ENCODE measurements around the gene NRGN. TPM values are rescaled to one million over a fixed set of nuclear protein-coding genes. Genes with fewer than 3 reads are reported as not detected.
A peak's percentile ranks its signal among the peaks of the same experiment; 100 is the strongest.

NRGN gene
- total and polyA plus RNA-seq, 10 of the 15 experiments (the other 5 are each of a cell fraction or from before 2014, with no cell fraction given) = 0.36 to 3.2 (median 1.1) TPM; not detected in 2

DNA sequence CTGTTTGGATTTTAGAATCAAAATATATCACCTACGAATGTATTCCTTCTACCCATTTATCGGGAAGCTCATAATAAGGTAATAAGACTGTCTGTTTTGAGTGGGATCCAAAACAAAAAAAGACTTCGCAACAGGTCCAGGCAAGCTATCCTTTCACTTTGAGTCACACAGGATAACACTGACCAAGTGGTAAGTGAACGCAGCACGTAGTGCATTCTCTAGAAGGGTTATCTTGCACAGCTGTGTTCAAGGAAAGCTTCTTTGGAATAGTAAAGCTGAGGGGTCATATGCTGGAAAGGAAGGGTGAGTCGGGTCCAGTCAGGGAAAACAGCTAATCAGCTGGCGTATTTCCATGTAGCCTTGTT, 22.3 kb upstream of the NRGN start (continued):
- TF ChIP-seq, protein P1, sequence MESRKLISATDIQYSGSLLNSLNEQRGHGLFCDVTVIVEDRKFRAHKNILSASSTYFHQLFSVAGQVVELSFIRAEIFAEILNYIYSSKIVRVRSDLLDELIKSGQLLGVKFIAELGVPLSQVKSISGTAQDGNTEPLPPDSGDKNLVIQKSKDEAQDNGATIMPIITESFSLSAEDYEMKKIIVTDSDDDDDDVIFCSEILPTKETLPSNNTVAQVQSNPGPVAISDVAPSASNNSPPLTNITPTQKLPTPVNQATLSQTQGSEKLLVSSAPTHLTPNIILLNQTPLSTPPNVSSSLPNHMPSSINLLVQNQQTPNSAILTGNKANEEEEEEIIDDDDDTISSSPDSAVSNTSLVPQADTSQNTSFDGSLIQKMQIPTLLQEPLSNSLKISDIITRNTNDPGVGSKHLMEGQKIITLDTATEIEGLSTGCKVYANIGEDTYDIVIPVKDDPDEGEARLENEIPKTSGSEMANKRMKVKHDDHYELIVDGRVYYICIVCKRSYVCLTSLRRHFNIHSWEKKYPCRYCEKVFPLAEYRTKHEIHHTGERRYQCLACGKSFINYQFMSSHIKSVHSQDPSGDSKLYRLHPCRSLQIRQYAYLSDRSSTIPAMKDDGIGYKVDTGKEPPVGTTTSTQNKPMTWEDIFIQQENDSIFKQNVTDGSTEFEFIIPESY (IDR thresholded peaks at IDR 0.05) = no peak
- TF ChIP-seq BHLHE40 (IDR thresholded peaks at IDR 0.05; ENCODE audit: borderline replicate concordance in 1 of 2, low read depth in 2 of 2, low read length in 1 of 2) = 0 out of 4 replicates have a peak, but pooled peaks of 1 of the 2 experiments have one; percentile 6
- peak; percentile 31; the same call in 1 of the 2 replicates for TF ChIP-seq ATF7 (IDR thresholded peaks at IDR 0.05; ENCODE audit: low read depth)
- peak; percentile 42; the same call in 1 of the 2 replicates for TF ChIP-seq BCL11A (IDR thresholded peaks at IDR 0.05; ENCODE audit: low read depth, low read length)
- TF ChIP-seq MYC (IDR thresholded peaks at IDR 0.05; ENCODE audit: insufficient read depth, insufficient read length, insufficient replicate concordance, low read length, severe bottlenecking) = no peak
- peak; percentile 70; the same call in 1 of the 2 replicates for TF ChIP-seq JUND (IDR thresholded peaks at IDR 0.05; ENCODE audit: low read depth, low read length)
- TF ChIP-seq, protein P2, sequence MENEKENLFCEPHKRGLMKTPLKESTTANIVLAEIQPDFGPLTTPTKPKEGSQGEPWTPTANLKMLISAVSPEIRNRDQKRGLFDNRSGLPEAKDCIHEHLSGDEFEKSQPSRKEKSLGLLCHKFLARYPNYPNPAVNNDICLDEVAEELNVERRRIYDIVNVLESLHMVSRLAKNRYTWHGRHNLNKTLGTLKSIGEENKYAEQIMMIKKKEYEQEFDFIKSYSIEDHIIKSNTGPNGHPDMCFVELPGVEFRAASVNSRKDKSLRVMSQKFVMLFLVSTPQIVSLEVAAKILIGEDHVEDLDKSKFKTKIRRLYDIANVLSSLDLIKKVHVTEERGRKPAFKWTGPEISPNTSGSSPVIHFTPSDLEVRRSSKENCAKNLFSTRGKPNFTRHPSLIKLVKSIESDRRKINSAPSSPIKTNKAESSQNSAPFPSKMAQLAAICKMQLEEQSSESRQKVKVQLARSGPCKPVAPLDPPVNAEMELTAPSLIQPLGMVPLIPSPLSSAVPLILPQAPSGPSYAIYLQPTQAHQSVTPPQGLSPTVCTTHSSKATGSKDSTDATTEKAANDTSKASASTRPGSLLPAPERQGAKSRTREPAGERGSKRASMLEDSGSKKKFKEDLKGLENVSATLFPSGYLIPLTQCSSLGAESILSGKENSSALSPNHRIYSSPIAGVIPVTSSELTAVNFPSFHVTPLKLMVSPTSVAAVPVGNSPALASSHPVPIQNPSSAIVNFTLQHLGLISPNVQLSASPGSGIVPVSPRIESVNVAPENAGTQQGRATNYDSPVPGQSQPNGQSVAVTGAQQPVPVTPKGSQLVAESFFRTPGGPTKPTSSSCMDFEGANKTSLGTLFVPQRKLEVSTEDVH (IDR thresholded peaks at IDR 0.05; ENCODE audit: low read depth, partially characterized antibody) = no peak

Data from GM12878 (cell line).